ENCODE measurements around the gene PRDM1. TPM values are rescaled to one million over a fixed set of nuclear protein-coding genes. Genes with fewer than 3 reads are reported as not detected.

The PRDM1 gene
- total and polyA plus RNA-seq, 2 of the 13 experiments (the other 11 are each of a cell fraction or from before 2014, with no cell fraction given): 0.13 TPM; not detected in 1

GRCh38 chr6:106087548-106088325, 1.6 kb downstream of the PRDM1 start (continued):
- TF ChIP-seq XRCC5 (optimal IDR thresholded peaks at IDR 0.05; ENCODE audit: low read length) (no peak), ZNF160 (CRISPR knock-in tag; IDR thresholded peaks at IDR 0.05) (no peak), IRF2 (CRISPR knock-in tag; IDR thresholded peaks at IDR 0.05) (no peak), GLMP (CRISPR knock-in tag; IDR thresholded peaks at IDR 0.05; ENCODE audit: borderline replicate concordance) (no peak), ZNF607 (CRISPR knock-in tag; IDR thresholded peaks at IDR 0.05; ENCODE audit: borderline replicate concordance) (no peak), SIX1 (CRISPR knock-in tag; IDR thresholded peaks at IDR 0.05; ENCODE audit: borderline replicate concordance) (no peak), ZNF33B (CRISPR knock-in tag; IDR thresholded peaks at IDR 0.05) (no peak), PRPF4 (IDR thresholded peaks at IDR 0.05; ENCODE audit: low read depth, low read length, poor library complexity, severe bottlenecking) (no peak)

GRCh38 chr6:106090001-106090400, 3.9 kb downstream of the PRDM1 start:
- no peak overlapping the region for H3K4me3 ChIP-seq (replicated peaks in 1 of 3; ENCODE audit: insufficient read depth in 1 of 3, low read depth in 2 of 3, low read length in 3 of 3)
- ATAC-seq (no peak), FAIRE-seq (no peak), DNase-seq (ENCODE audit: low spot score) (no peak)
- H2AFZ ChIP-seq (ENCODE audit: low read length): no peak overlapping the region
- no peaks in the 10 kb centered on the region for H3K9me3 ChIP-seq (ENCODE audit: low read length)
- TF ChIP-seq ATF6 (CRISPR knock-in tag; conservative IDR thresholded peaks at IDR 0.05): no peak
- TF ChIP-seq PRDM10 (CRISPR knock-in tag; IDR thresholded peaks at IDR 0.05; ENCODE audit: low read depth): no peak
- TF ChIP-seq GLMP (CRISPR knock-in tag; IDR thresholded peaks at IDR 0.05; ENCODE audit: borderline replicate concordance): no peak
- no peak for TF ChIP-seq CENPT (CRISPR knock-in tag; IDR thresholded peaks at IDR 0.05; ENCODE audit: low read depth)
- CTCF ChIA-PET (ENCODE audit: low intra/inter-chr PET ratio, low total read pairs): no interaction called here
- no TSS peak for BruUV-seq (replicated peaks)
- H3K27me3 ChIP-seq (ENCODE audit: control insufficient read depth in 1 of 2, insufficient read depth in 2 of 2, low read length in 2 of 2): peaks cover 6 to 53% of the 10 kb centered on the region in 2 experiments
- no peak overlapping the region for H3K9ac ChIP-seq (ENCODE audit: insufficient read depth, low read depth, low read length)
- H3K4me2 ChIP-seq (ENCODE audit: low read depth, low read length): no peak overlapping the region
- peaks cover 10% of the 10 kb centered on the region for H3K4me1 ChIP-seq (ENCODE audit: insufficient read depth, low read length)
- WGBS (ENCODE audit: low lambda C conversion rate): 2% methylated on average over 4 of the region's 4 CpGs
- intact Hi-C loops (cut with micrococcal nuclease; ENCODE audit: unreplicated experiment): no loop called here
- no peaks in the 10 kb centered on the region for H3K36me3 ChIP-seq (replicated peaks in 1 of 2; ENCODE audit: control insufficient read depth in 1 of 2, insufficient read depth in 2 of 2, low read length in 2 of 2)
- no peaks in the 10 kb centered on the region for H4K20me1 ChIP-seq (ENCODE audit: insufficient read depth, low read length)
- no peak overlapping the region for H3K27ac ChIP-seq (ENCODE audit: extremely low read length, insufficient read depth, low read length)
- H3K79me2 ChIP-seq (ENCODE audit: insufficient read depth, low read length): no peaks in the 10 kb centered on the region
- POLR2A ChIA-PET: no interaction called here
- in situ Hi-C loops (cut with HindIII; ENCODE audit: extremely low pct_ligation_motif_present, low pct_unique_long_range_greater_than_20kb): no loop called here
